Fibroblast of peridontal ligament (primary cell): ENCODE results near the gene NR1H2.

Source experiments
- DNase-seq: peaks from one replicate; pipeline ENCODE4 v3.0.0-alpha.2; 2010; ENCODE audit errors: extremely low read depth

Gene NR1H2

DNA sequence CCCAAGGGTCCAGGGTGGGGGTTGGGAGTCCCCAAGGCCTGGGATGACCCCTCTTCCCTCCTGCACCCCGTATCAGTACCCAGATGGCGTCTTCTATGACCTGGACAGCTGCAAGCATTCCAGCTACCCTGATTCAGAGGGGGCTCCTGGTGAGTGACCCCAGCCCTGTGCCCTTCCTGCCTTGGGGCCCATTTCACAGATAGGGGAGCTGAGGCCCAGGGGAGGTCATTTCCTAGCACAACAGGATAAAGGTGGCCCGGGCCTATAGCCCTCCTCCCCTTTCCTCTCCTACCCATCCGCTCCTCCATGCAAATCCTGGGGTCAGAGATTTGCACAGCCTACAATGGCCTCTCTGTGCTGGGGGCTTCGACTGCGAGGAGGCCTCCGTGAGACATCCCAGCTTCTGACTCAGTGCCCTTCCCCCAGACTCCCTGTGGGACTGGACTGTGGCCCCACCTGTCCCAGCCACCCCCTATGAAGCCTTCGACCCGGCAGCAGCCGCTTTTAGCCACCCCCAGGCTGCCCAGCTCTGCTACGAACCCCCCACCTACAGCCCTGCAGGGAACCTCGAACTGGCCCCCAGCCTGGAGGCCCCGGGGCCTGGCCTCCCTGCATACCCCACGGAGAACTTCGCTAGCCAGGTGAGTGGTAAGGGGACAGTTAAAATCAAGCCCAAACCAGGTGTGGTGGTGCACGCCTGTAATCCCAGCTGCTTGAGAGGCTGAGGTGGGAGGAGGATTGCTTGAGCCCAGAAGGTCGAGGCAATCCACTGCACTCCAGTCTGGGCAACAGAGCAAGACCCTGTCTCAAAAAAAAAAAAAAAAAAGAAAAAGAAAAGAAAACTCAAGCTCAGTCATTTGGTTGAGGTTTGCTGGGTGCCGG, 46.4 kb downstream of the NR1H2 start:
- no peak for DNase-seq

GRCh38 chr19:50423279-50424113, 47.2 kb downstream of the NR1H2 start:
- no peak for DNase-seq

DNA sequence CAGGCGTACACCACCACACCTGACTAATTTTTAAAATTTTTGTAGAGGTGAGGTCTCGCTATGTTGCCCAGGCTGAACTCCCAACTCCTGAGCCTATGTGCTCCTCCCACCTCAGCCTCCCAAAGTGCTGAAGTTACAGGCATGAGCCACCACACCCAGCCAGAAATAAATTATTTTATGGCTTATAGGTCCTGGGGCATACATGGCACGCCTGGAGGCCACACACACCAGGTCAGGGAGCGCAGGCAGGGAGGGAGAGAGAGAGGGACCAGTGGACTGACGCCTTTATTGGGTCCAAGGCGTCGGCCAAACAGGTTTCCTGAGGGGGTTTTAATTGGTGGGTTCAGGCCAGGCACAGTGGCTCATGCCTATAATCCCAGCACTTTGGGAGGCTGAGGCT, 49.3 kb downstream of the NR1H2 start:
- DNase-seq = no peak

DNA sequence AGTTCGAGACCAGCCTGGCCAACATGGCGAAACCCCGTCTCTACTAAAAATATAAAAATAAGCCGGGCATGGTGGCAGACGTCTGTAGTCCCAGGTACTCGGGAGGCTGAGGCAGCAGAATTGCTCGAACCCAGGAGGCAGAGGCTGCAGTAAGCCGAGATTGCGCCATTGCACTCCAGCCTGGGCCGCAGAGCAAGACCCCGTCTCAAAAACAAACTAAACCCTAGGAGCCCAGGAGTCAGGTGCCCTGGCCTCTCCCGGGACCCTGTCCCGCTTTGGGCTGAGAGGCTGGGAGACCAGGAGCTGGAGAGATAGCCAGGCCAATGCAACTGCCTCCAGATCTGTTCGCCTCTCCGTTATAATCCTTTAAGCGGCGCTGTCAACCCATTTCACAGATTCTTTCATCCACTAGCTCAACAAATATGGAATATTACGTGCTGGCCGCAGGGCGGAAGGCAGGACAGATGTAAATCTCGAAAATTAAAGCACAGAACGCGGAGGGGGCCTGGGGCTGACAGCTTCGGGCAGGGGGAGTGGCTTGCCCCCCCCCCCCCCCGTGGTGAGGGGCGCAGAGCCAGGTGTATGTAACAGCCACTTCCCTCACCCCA, 51.2 kb downstream of the NR1H2 start:
- no peak for DNase-seq

DNA sequence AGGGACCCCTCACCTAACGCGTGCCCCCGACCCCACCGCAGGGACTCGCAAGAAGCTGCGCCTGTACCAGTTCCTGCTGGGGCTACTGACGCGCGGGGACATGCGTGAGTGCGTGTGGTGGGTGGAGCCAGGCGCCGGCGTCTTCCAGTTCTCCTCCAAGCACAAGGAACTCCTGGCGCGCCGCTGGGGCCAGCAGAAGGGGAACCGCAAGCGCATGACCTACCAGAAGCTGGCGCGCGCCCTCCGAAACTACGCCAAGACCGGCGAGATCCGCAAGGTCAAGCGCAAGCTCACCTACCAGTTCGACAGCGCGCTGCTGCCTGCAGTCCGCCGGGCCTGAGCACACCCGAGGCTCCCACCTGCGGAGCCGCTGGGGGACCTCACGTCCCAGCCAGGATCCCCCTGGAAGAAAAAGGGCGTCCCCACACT, 51.8 kb downstream of the NR1H2 start:
- DNase-seq = peak; percentile 75

DNA sequence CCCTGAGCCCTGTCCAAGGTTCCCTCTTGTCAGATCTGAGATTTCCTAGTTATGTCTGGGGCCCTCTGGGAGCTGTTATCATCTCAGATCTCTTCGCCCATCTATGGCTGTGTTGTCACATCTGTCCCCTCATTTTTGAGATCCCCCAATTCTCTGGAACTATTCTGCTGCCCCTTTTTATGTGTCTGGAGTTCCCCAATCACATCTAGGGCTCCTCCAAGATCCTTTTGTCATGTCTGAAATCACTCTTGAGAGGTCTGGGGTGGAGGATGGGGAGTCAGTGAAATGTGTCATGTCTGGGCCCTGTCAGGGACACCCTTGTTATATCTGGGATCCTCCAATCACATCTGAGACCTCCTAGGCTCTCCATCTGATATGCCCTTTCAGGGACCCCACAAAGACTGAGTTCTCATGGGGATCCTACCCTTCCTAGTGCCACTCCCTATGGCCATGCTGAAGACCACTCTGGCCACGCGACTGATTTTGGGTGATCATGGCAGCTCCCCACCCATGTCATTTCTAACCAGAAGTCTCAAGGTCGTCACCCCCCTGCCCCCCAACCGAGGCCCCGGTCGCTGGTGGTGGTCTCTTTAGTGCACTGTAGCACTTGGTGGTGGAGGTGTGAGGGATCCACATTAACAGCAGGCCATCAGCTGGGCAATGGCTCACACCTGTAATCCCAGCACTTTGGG, 52.7 kb downstream of the NR1H2 start:
- DNase-seq = no peak

- no peak for DNase-seq
Measured at GRCh38 chr19:50430888-50431342, 54.7 kb downstream of the NR1H2 start.

DNA sequence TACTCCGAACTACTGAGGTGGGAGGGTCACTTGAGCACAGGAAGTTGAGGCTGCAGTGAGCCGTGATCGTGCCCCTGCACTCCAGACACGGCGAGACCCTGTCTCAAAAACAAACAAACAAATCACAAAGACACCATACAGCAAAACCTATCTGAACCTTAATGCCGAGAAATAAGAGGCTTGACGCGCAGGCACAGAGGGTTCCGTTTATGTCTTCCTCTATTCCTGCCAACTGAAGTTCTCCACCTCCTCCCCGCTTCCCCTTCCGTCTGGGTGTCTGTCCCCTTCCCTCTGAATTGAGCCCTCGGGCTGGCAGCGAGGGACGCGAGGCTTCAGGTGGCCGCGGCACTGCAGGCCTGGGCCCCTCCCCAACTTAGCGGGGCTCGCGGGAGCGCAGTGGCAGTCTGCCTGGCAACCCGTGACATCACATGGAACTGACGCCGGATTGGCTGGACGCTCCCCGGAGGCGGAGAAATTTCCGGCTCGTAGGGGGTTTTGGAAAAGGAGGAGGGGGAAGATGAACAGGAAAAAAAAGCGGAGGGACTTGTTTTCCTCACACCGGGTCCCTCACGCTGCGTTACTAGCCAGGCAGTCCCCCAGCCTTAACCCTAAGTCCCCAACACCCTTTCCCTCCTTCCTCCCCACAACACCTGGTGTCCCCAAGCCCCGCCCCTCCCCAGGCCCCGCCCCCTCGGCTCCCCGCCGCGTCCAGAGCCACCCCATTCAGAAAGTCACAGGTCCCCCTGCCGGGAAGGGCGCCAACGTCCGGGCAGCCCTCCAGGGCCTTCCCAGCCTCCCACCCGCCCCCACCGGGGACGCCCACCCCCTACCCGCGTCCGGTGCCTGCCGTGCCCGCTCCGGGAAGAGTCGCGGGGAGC, 55.3 kb downstream of the NR1H2 start:
- DNase-seq = peak; percentile 66

GRCh38 chr19:50432221-50433028, 56.2 kb downstream of the NR1H2 start, which contains the start of gene MYBPC2:
TSS of gene MYBPC2 (plus strand) at chr19:50432892. CDS start at chr19:50432954, 62 bp downstream.
- no peak for DNase-seq
